GM19463 (cell line): ENCODE measurements around the gene LMO7.
"Not testable (repeated sequence)": the region's sequence is repeated elsewhere in the genome, so short reads cannot be mapped to it uniquely, and the experiment has no call there.

Experiments
- ATAC-seq: cut with Tn5 transposase; IDR thresholded peaks from one replicate; pipeline ENCODE4 v1.9.1; 2021; ENCODE audit warnings: mild to moderate bottlenecking, moderate library complexity; ENCODE audit not compliant: unreplicated experiment

LMO7 gene

GRCh38 chr13:75739244-75739868 is 103.2 kb downstream of the LMO7 start:
- ATAC-seq: no peak

GRCh38 chr13:75740031-75740430 is 103.9 kb downstream of the LMO7 start:
- no peak for ATAC-seq

GRCh38 chr13:75743072-75743471 is 106.9 kb downstream of the LMO7 start:
- not testable (repeated sequence) for ATAC-seq

- no peak for ATAC-seq
Observed at GRCh38 chr13:75744127-75744526, 108.0 kb downstream of the LMO7 start.

GRCh38 chr13:75745387-75745786 is 109.3 kb downstream of the LMO7 start:
- ATAC-seq: no peak

- no peak for ATAC-seq
Observed at GRCh38 chr13:75748874-75749273, 112.7 kb downstream of the LMO7 start.

- no peak for ATAC-seq
Observed at GRCh38 chr13:75749407-75749806, 113.3 kb downstream of the LMO7 start.

GRCh38 chr13:75751350-75751749 is 115.2 kb downstream of the LMO7 start:
- no peak for ATAC-seq

GRCh38 chr13:75752826-75753225 is 116.7 kb downstream of the LMO7 start:
- ATAC-seq: no peak

GRCh38 chr13:75754936-75755335 is 118.8 kb downstream of the LMO7 start:
- ATAC-seq: no peak

- no peak for ATAC-seq
Observed at GRCh38 chr13:75757336-75757735, 121.2 kb downstream of the LMO7 start.

- ATAC-seq: no peak
Observed at GRCh38 chr13:75759531-75759930, 123.4 kb downstream of the LMO7 start.

GRCh38 chr13:75760131-75761021 is 124.2 kb downstream of the LMO7 start:
- ATAC-seq: peak; percentile 40

GRCh38 chr13:75761369-75761768 is 125.2 kb downstream of the LMO7 start:
- no peak for ATAC-seq

GRCh38 chr13:75762076-75762937 is 126.2 kb downstream of the LMO7 start:
- peak; percentile 88 for ATAC-seq

GRCh38 chr13:75762955-75763354 is 126.8 kb downstream of the LMO7 start:
- ATAC-seq: peak; percentile 12

GRCh38 chr13:75763512-75763911 is 127.4 kb downstream of the LMO7 start:
- no peak for ATAC-seq

GRCh38 chr13:75764251-75764925 is 128.3 kb downstream of the LMO7 start:
- no peak for ATAC-seq

- ATAC-seq: no peak
Observed at GRCh38 chr13:75764926-75765310, 128.8 kb downstream of the LMO7 start.

- ATAC-seq: no peak
Observed at GRCh38 chr13:75766636-75767035, 130.5 kb downstream of the LMO7 start.
